DMS 273 (cell line): ENCODE measurements around the gene SLC24A4.

ENCODE experiments used
- DNase-seq: peaks from one replicate; lab custom pipeline; 2025; ENCODE audit not compliant: unreplicated experiment; lab: John Stamatoyannopoulos, UW

SLC24A4 gene

DNA sequence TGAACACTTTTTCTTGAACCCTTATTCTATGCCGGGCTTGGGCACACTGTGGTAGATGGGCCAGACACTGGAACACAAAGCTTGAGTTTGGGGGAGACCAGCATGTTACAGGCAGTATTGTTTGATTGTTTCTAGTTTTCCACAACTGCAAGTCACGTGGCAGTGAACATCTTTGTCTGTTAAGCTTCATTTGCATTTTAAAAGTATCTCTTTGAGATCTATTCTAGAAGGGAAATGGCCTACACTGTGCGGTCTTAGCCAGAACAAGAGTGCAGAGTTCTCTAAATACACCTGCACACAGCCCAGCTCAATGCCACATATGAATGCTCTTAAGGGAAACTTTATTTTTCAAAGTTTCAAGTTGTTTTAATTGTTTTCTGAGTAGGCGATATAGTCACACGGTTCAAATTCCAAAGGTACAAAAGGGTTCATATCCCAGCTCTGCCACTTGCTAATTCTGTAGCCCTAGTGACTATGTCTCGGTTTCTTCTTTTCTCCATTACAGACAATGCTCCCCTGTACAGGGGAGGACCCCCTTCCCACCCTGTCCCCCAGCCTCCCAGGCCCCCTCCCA, 215.5 kb downstream of the SLC24A4 start:
- no peak for DNase-seq

DNA sequence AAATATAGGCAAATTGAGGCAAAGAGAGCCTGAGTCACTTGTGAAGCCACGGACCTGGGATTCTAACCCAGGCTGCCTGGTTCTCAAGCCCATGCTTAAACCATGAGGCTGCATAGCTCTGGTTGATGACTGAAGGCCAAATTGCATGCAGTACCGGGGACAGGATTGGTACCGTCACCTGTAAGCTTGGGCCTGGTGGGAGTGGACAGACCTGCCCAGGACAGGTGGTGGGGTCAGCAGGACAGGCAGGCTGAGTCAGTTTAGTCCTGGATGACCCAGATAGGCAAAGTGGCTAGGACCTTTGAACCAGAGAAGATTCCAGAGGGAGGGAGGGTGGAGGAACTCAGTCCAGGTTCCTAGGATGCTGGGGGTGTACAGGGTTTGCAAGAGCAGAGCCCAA, 216.5 kb downstream of the SLC24A4 start:
- no peak for DNase-seq

- no peak for DNase-seq
Observed at GRCh38 chr14:92539875-92540274, 216.9 kb downstream of the SLC24A4 start.

- DNase-seq: peak; percentile 93
Observed at GRCh38 chr14:92540472-92541048, 217.6 kb downstream of the SLC24A4 start.

DNA sequence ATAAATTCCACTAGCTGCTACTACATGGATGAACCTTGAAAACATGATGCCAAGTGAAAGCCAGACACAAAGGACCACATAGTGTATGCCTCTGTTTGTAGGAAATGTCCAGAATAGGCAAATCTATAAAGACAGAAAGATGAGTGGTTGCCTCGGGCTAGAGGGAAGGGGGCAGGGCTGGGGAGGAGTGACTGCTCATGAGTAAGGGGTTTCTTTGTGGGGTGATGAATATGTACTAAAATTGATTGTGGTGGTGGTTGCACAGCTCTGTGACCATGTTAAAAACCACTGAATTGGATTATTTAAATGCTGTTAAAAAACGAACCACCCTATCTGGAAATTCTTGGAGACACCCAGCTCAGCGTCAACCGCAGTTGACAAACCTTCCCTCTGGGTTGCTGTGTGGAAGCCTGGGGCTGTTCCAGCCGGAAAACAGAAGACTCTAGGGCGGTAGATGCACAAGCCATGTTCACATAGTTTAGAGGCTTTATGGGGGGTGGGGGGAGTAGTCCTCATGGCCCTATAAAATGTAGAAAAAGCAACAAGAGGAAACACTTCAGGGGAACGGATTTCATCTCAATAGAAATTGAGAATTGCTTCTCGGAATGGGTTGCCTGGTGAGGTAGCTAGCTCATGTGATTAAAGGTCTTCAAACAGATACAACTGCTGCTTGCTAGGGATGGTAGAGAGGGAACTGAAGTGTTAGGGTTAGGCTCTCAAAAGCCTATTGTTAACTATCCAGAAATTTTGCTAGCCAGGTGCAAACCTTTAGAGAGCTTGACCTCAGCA, 220.0 kb downstream of the SLC24A4 start:
- no peak for DNase-seq

DNA sequence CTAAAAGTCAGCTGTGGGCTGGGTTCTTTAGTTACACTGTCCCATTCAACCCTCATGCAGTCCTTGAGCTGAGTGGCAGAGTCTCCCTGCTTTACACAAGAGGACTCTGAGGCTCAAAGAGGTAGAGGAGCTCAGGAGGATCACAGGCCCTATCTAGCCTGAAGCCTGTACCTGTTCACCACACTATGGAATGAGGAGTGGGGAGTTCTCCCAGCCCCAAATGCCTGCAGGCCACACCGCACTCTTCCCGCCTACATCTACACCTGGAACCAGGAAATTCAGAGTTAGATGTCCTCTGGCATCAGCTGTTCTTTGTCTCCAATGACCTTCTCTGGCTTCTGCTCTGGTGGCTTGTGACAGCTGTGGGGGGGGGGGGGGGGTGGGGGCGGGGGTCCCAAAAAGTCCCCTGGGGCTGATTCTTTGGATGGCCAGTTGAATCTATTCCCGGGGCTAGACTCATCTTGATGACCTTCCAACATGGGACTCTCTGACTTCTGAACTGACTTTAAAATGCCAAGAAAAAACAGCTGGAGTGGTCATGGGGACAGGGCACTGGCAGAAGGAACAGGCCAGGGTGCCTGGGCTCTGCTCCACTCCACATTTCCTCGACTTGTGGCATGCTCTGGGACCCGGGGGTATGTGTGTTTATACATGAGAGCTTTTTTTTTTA, 221.2 kb downstream of the SLC24A4 start:
- no peak for DNase-seq

- peak; percentile 29 for DNase-seq
Observed at GRCh38 chr14:92546347-92547053, 223.5 kb downstream of the SLC24A4 start.

GRCh38 chr14:92549105-92549858, 226.3 kb downstream of the SLC24A4 start:
- peak; percentile 54 for DNase-seq

GRCh38 chr14:92549859-92550230, 226.9 kb downstream of the SLC24A4 start:
- peak; percentile 73 for DNase-seq
